Aorta (tissue), 5 donors: Measurements from ENCODE around the gene MIP. TPM values are rescaled to one million over a fixed set of nuclear protein-coding genes. Genes with fewer than 3 reads are reported as not detected.
"Not testable (repeated sequence)": the region's sequence is repeated elsewhere in the genome, so short reads cannot be mapped to it uniquely, and the experiment has no call there.

Experiments used
- ATAC-seq: fragments of 200-7000 bp; cut with Tn5 transposase; one replicate; pipeline ENCODE4 v1.9.1; 2022; ENCODE audit warnings: moderate library complexity; ENCODE audit not compliant: low FRiP score
- DNase-seq, 2 donors: peaks; one replicate each; pipeline ENCODE4 v3.0.0-alpha.2; 2020
- H3K27ac ChIP-seq, 2 donors: one replicate each; pipeline ENCODE4 v1.5.1; 2013; ENCODE audit warnings: low read length in 2 of 2, mild to moderate bottlenecking in 2 of 2, moderate library complexity in 2 of 2, control low read depth in 1 of 2, inconsistent platforms in 1 of 2, low read depth in 1 of 2
- H3K27me3 ChIP-seq, 2 donors: one replicate each; pipeline ENCODE4 v1.6.1; 2013; ENCODE audit warnings: control low read depth in 1 of 2, low read length in 1 of 2, mild to moderate bottlenecking in 1 of 2, moderate library complexity in 1 of 2; ENCODE audit not compliant: insufficient read depth in 2 of 2, control insufficient read depth in 1 of 2
- H3K36me3 ChIP-seq, 2 donors: one replicate each; pipeline ENCODE4 v1.6.1; 2013; ENCODE audit warnings: control low read depth in 1 of 2, low read length in 1 of 2, mild to moderate bottlenecking in 1 of 2; ENCODE audit not compliant: insufficient read depth in 2 of 2, control insufficient read depth in 1 of 2
- H3K4me1 ChIP-seq, 2 donors: one replicate each; pipeline ENCODE4 v1.6.1; 2013; ENCODE audit warnings: low read length in 2 of 2, control low read depth in 1 of 2, mild to moderate bottlenecking in 1 of 2, moderate library complexity in 1 of 2; ENCODE audit not compliant: insufficient read depth in 2 of 2, control insufficient read depth in 1 of 2
- H3K4me3 ChIP-seq, 2 donors: one replicate each; pipeline ENCODE4 v1.5.1; 2013; ENCODE audit warnings: low read length in 2 of 2, control low read depth in 1 of 2, mild to moderate bottlenecking in 1 of 2
- H3K9me3 ChIP-seq: one replicate; pipeline ENCODE4 v1.6.1; 2013; ENCODE audit warnings: mild to moderate bottlenecking, low read length; ENCODE audit not compliant: control insufficient read depth
- WGBS, 2 donors: extraction: QIAGEN DNeasy Blood & Tissue Kit; methylation state at CpG; one replicate each; pipeline ENCODE4 v1.1.7; 2013; 5-methylcytosine and 5-hydroxymethylcytosine counted together
- intact Hi-C, 2 donors: fragments of 100-400 bp; cut with DNase I; formaldehyde crosslinking; loops; one replicate each; pipeline versions ENCODE4 v1.14.2 to v1.15.0; 2022
- long read RNA-seq, 2 donors: library from polyadenylated mRNA; unstranded; transcript quantifications; one replicate each; pipeline ENCODE4 v2.0.0, GENCODE V29; 2020 to 2021
- polyA plus RNA-seq, 2 donors: library from polyadenylated mRNA; stranded (reverse); fragments of 200-250 nt; gene quantifications; one replicate each; pipeline ENCODE4 v1.2.3, GENCODE V29; 2013
- total RNA-seq, 2 donors: library from RNA; stranded (reverse); fragmentation: NEBNext Ultra II Directional; extraction: Animal tissue kit (Norgen Biotek cat#: 25700); gene quantifications; one replicate each; pipeline ENCODE4 v1.2.1, GENCODE V29; 2021
- donor health status: healthy with polysubstance abuse.
- donor health status: Bipolar disorder and iron deficiency.
- donor health status: DM: no; HTN: no; CAD: no.
- donor health status: DM: no; HTN: no; CAD: no.
- donor health status: DM: yes; HTN: yes; CAD: no.

Gene MIP
- total RNA-seq (not detected), polyA plus RNA-seq (not detected)
- long read RNA-seq, donor 1, partial matches to known transcripts = 0 of 1 reads
- long read RNA-seq, donor 1, other reads (novel, unspliced or antisense) = 1 of 1 reads
- long read RNA-seq, donor 2 = 0 reads

DNA sequence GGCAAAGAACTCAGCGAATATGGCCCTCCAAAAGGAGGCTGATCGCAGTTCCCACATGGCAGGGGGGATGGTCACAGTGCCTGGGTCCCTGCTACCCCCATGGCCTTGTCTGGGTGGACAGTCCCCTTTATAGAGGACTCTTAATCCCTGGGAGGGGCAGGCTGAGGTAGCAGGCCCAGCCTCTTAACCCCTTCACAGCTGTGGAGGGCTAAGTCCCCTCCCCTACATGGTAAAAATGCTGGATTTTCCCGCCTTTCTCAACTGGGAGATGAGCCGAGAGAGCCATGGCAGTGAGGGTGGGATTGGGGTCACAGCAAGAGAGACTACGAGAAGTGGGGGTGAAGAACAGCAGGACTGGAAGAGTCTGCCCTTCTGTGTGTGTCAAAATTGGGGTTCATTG is at the start of gene MIP:
Gene MIP, minus strand, starts transcription at position 101 of the 400 bp plus-strand sequence. Its CDS starts 44 bp downstream, at position 57.
- WGBS, 2 donors = 82 to 87% methylated on average over 5 of the region's 5 CpGs
- no peak within 1 kb of the TSS for H3K4me3 ChIP-seq
- no peaks in the 10 kb centered on the region for H3K4me1 ChIP-seq
- H3K36me3 ChIP-seq = no peaks in the 10 kb centered on the region
- ATAC-seq (no peak), DNase-seq (no peak)
- H3K27me3 ChIP-seq = no peaks in the 10 kb centered on the region
- H3K27ac ChIP-seq = no peak within 1 kb of the TSS
- no peaks in the 10 kb centered on the region for H3K9me3 ChIP-seq
- intact Hi-C loops = no loop called here

GRCh38 chr12:56499879-56500278 is 45.4 kb upstream of the MIP start:
- H3K36me3 ChIP-seq, intact Hi-C loops, DNase-seq, H3K4me3 ChIP-seq, H3K4me1 ChIP-seq, ATAC-seq, H3K27ac ChIP-seq, H3K9me3 ChIP-seq, H3K27me3 ChIP-seq: not testable (repeated sequence)
- WGBS, 2 donors = 91 to 92% methylated on average over 13 of the region's 13 CpGs

DNA sequence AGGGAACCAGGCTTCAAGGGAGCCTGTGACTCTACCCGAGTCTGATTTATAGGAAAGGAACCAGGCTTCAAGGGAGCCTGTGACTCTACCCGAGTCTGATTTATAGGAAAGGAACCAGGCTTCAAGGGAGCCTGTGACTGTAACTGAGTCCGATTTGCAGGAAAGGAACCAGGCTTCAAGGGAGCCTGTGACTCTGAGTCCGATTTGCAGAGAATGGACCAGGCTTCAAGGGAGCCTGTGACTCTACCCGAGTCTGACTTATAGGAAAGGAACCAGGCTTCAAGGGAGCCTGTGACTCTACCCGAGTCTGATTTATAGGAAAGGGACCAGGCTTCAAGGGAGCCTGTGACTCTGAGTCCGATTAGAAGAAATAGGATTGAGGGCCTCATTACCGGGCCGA is 45.0 kb upstream of the MIP start:
- H3K27me3 ChIP-seq, intact Hi-C loops, H3K36me3 ChIP-seq, H3K27ac ChIP-seq, ATAC-seq, DNase-seq, H3K9me3 ChIP-seq, H3K4me1 ChIP-seq, H3K4me3 ChIP-seq: not testable (repeated sequence)
- WGBS, 2 donors = 85 to 87% methylated on average over 9 of the region's 9 CpGs

DNA sequence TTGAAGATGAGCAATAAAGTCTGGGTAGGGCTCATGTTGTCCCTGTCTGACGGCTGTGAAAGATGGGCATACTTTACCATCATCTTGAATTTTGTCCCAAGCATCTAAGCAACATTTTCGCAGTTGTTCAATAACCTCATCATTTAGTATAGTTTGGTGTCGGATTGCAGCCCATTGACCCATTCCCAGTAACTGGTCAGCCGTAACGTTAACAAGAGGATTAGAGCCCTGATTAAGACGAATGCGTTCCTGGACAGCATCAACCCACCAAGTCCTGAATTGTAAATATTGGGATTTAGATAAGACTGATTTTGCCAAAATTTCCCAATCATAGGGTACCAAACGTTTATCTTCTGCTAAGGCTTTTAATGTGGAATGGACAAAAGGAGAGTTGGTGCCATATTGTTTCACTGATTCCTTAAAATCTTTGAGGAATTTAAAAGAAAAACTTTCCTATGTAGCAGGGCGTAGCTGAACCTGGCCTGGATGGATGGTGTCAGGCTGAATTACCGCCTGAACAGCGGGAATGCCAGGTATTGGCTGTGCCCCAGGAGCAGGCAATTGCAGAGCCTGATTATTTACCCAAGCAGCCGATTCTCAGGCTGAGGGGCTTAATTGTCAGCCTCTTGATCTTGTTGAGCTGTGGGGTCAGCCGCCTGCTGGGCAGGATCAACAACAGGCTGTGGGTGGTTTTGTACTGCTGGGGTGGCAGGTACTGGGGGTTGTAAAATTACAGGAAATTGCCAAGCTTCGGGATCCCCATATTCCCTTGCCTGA is 43.9 kb upstream of the MIP start:
- H3K9me3 ChIP-seq, H3K27me3 ChIP-seq, intact Hi-C loops, ATAC-seq, H3K36me3 ChIP-seq, H3K4me1 ChIP-seq, H3K4me3 ChIP-seq, H3K27ac ChIP-seq, DNase-seq: not testable (repeated sequence)
- WGBS, 2 donors = 84 to 89% methylated on average over 14 of the region's 14 CpGs

DNA sequence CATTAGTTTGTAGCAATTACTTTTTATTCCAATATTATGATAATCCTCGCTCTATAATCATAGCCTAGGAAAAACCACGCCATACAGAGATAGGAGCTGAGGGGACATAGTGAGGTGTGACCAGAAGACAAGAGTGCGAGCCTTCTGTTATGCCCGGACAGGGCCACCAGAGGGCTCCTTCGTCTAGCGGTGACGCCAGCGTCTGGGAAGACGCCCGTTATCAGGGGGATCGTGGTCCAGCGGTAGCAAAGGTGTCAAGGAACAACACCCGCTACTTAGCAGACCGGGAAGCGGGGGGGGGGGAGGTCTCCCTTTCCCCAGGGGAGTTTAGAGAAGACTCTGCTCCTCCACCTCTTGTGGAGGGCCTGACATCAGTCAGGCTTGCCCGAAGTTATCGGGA is 42.2 kb upstream of the MIP start:
- H3K4me3 ChIP-seq, ATAC-seq, H3K4me1 ChIP-seq, H3K27ac ChIP-seq, H3K27me3 ChIP-seq, intact Hi-C loops, H3K9me3 ChIP-seq, H3K36me3 ChIP-seq: not testable (repeated sequence)
- 8 to 11% methylated on average over 15 to 17 of the region's 17 CpGs for WGBS, 2 donors
- peak; percentile 77 to 91 for DNase-seq

DNA sequence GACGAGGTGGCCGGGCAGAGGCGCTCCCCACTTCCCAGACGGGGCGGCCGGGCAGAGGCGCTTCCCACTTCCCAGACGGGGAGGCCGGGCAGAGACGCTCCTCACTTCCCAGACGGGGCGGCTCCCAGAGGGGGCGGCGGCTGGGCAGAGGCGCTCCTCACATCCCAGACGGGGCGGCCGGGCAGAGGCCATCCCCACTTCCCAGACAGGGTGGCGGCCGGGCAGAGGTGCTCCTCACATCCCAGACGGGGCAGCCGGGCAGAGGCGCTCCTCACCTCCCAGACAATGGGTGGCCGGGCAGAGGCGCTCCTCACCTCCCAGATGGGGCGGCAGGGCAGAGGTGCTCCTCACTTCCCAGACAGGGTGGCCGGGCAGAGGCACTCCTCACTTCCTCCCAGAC is 40.0 kb upstream of the MIP start:
- H3K4me3 ChIP-seq, H3K27me3 ChIP-seq, H3K4me1 ChIP-seq, H3K36me3 ChIP-seq, H3K27ac ChIP-seq, H3K9me3 ChIP-seq, ATAC-seq, intact Hi-C loops, DNase-seq: not testable (repeated sequence)
- WGBS, 2 donors = 94 to 97% methylated on average over 27 of the region's 27 CpGs

- WGBS, 2 donors = 92 to 98% methylated on average over 9 to 15 of the region's 15 CpGs
Measured at GRCh38 chr12:56494106-56494415, 39.6 kb upstream of the MIP start.

DNA sequence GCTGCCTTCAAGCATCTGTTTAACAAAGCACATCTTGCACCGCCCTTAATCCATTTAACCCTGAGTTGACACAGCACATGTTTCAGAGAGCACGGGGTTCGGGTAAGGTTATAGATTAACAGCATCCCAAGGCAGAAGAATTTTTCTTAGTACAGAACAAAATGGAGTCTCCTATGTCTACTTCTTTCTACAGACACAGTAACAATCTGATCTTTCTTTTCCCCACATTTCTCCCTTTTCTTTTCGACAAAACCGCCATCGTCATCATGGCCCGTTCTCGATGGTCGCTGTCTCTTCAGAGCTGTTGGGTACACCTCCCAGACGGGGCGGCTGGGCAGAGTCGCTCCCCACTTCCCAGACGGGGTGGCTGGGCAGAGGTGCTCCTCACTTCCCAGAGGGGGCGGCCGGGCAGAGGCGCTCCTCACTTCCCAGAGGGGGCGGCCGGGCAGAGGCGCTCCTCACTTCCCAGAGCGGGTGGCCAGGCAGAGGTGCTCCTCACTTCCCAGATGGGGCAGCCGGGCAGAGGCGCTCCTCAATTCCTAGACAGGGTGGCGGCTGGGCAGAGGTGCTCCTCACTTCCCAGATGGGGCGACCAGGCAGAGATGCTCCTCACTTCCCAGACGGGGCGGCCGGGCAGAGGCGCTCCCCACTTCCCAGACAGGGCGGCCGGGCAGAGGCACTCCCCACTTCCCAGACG is 39.1 kb upstream of the MIP start:
- H3K4me1 ChIP-seq, DNase-seq, H3K9me3 ChIP-seq, H3K36me3 ChIP-seq, H3K27ac ChIP-seq, intact Hi-C loops, H3K27me3 ChIP-seq, ATAC-seq, H3K4me3 ChIP-seq: not testable (repeated sequence)
- WGBS, 2 donors = 90 to 93% methylated on average over 29 to 31 of the region's 31 CpGs

More at GRCh38 chr12:56494106-56494415, 39.6 kb upstream of the MIP start:
- intact Hi-C loops, DNase-seq, H3K9me3 ChIP-seq, H3K4me1 ChIP-seq, ATAC-seq, H3K27me3 ChIP-seq, H3K4me3 ChIP-seq, H3K36me3 ChIP-seq, H3K27ac ChIP-seq: not testable (repeated sequence)

DNA sequence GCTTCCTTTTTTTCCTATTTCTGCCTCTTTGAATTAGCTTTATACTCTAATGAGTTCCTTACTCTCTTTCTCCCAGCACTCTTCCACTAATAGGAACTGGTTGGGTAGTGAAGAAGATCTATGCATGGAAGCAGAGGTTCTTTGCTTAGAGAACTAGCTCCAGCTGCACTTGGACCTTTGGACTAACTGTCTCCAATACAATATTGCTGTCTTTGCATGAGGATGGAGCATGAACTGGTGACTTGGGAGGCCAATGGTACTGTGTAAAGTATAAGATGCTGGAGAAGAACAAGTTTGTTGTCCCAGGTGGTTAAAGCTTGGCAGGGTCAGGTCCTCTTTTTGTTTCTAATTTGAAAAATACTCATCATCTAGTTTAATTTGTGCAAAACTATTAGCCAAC is 35.9 kb upstream of the MIP start:
- H3K36me3 ChIP-seq = no peaks in the 10 kb centered on the region
- no peaks in the 10 kb centered on the region for H3K9me3 ChIP-seq
- H3K4me3 ChIP-seq = no peak overlapping the region
- intact Hi-C loops = no loop called here
- H3K27me3 ChIP-seq = no peaks in the 10 kb centered on the region
- no peak overlapping the region for H3K27ac ChIP-seq
- DNase-seq (no peak), ATAC-seq (no peak)
- no peaks in the 10 kb centered on the region for H3K4me1 ChIP-seq
